ENCODE data around the gene UNC5C. TPM values are rescaled to one million over a fixed set of nuclear protein-coding genes. Genes with fewer than 3 reads are reported as not detected.

The UNC5C gene
- total RNA-seq, 1 experiment from 2014 or later, result 1.0 TPM

DNA sequence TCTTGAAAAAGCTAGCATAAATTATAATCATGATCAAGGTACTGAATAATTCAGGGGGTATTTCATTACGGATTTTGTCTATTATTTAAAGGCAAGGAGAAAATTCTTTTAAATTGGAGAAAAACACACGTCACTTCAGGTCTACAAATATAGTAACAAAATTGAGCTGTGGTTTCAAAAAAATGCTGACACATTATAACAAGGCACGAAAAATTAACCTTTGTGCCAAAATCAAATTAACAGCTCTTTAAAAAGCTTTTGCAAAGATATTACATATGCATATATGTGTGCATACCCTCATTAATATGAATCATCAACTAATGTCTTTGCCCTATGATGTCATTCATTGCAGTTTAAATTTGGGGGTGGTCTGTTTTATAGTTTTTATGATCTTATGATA, 44.3 kb downstream of the UNC5C start:
- Mint-ChIP-seq H3K36me3 (no peaks in the 10 kb centered on the region), H3K27ac (no peak overlapping the region), H3K9me3 (no peaks in the 10 kb centered on the region), H3K27me3 (ENCODE audit: low read depth) (no peaks in the 10 kb centered on the region; the same call in 1 of the 2 replicates), H3K4me3 (no peak overlapping the region), H3K4me1 (no peaks in the 10 kb centered on the region)
- POLR2A ChIA-PET, result no interaction called here
- no peak for TF ChIP-seq FOXJ3 (CRISPR knock-in tag; IDR thresholded peaks at IDR 0.05; ENCODE audit: borderline replicate concordance)
- TF ChIP-seq NR2C2 (CRISPR knock-in tag; IDR thresholded peaks at IDR 0.05), result no peak
- no peak for TF ChIP-seq TEAD1 (CRISPR knock-in tag; IDR thresholded peaks at IDR 0.05)
- DNase-seq (ENCODE audit: low spot score) (no peak), ATAC-seq (no peak)
- CTCF ChIA-PET, result no interaction called here

DNA sequence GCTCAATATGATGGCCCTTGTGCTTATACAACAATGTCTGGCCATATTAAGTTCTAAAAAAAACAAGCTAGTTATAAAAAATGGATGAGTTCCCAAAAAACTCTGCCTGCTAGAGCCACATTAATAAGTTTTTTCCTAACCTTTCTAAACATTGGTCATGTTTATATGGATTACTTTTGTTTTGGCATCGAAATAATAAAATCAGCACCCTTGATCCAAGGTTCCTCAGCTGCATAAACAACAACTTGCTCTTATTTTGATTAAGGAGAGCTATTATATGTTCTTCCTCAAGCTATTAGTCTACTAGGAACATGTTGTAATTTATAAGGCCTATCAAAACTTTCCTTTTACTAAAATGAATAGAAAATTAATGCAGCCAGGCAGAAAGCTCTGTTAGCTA, 48.4 kb downstream of the UNC5C start:
- Mint-ChIP-seq H3K27me3 (ENCODE audit: low read depth) (no peaks in the 10 kb centered on the region; the same call in 1 of the 2 replicates), H3K4me3 (no peak overlapping the region), H3K4me1 (no peaks in the 10 kb centered on the region), H3K36me3 (no peaks in the 10 kb centered on the region), H3K9me3 (peaks cover 4% of the 10 kb centered on the region), H3K27ac (no peak overlapping the region)
- DNase-seq (ENCODE audit: low spot score) (no peak), ATAC-seq (no peak)
- POLR2A ChIA-PET, result no interaction called here
- CTCF ChIA-PET, result no interaction called here
- TF ChIP-seq FOXP1 (CRISPR knock-in tag; IDR thresholded peaks at IDR 0.05; ENCODE audit: borderline replicate concordance) (no peak), ZNF138 (CRISPR knock-in tag; conservative IDR thresholded peaks at IDR 0.05) (no peak), CREM (CRISPR knock-in tag; IDR thresholded peaks at IDR 0.05) (no peak), GTF2I (CRISPR knock-in tag; conservative IDR thresholded peaks at IDR 0.05) (no peak), ZNF263 (CRISPR knock-in tag; IDR thresholded peaks at IDR 0.05; ENCODE audit: low read depth) (no peak), GABPB1 (CRISPR knock-in tag; IDR thresholded peaks at IDR 0.05) (no peak), ATF1 (CRISPR knock-in tag; IDR thresholded peaks at IDR 0.05) (no peak), ZNF317 (CRISPR knock-in tag; IDR thresholded peaks at IDR 0.05; ENCODE audit: borderline replicate concordance, low read depth) (no peak), NFATC4 (CRISPR knock-in tag; IDR thresholded peaks at IDR 0.05) (no peak), ZNF121 (CRISPR knock-in tag; IDR thresholded peaks at IDR 0.05) (no peak)
- TF ChIP-seq, protein P1, sequence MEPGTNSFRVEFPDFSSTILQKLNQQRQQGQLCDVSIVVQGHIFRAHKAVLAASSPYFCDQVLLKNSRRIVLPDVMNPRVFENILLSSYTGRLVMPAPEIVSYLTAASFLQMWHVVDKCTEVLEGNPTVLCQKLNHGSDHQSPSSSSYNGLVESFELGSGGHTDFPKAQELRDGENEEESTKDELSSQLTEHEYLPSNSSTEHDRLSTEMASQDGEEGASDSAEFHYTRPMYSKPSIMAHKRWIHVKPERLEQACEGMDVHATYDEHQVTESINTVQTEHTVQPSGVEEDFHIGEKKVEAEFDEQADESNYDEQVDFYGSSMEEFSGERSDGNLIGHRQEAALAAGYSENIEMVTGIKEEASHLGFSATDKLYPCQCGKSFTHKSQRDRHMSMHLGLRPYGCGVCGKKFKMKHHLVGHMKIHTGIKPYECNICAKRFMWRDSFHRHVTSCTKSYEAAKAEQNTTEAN (CRISPR knock-in tag; IDR thresholded peaks at IDR 0.05), result no peak
- TF ChIP-seq, protein P2, sequence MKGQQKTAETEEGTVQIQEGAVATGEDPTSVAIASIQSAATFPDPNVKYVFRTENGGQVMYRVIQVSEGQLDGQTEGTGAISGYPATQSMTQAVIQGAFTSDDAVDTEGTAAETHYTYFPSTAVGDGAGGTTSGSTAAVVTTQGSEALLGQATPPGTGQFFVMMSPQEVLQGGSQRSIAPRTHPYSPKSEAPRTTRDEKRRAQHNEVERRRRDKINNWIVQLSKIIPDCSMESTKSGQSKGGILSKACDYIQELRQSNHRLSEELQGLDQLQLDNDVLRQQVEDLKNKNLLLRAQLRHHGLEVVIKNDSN (CRISPR knock-in tag; IDR thresholded peaks at IDR 0.05), result no peak
- TF ChIP-seq, protein P3, sequence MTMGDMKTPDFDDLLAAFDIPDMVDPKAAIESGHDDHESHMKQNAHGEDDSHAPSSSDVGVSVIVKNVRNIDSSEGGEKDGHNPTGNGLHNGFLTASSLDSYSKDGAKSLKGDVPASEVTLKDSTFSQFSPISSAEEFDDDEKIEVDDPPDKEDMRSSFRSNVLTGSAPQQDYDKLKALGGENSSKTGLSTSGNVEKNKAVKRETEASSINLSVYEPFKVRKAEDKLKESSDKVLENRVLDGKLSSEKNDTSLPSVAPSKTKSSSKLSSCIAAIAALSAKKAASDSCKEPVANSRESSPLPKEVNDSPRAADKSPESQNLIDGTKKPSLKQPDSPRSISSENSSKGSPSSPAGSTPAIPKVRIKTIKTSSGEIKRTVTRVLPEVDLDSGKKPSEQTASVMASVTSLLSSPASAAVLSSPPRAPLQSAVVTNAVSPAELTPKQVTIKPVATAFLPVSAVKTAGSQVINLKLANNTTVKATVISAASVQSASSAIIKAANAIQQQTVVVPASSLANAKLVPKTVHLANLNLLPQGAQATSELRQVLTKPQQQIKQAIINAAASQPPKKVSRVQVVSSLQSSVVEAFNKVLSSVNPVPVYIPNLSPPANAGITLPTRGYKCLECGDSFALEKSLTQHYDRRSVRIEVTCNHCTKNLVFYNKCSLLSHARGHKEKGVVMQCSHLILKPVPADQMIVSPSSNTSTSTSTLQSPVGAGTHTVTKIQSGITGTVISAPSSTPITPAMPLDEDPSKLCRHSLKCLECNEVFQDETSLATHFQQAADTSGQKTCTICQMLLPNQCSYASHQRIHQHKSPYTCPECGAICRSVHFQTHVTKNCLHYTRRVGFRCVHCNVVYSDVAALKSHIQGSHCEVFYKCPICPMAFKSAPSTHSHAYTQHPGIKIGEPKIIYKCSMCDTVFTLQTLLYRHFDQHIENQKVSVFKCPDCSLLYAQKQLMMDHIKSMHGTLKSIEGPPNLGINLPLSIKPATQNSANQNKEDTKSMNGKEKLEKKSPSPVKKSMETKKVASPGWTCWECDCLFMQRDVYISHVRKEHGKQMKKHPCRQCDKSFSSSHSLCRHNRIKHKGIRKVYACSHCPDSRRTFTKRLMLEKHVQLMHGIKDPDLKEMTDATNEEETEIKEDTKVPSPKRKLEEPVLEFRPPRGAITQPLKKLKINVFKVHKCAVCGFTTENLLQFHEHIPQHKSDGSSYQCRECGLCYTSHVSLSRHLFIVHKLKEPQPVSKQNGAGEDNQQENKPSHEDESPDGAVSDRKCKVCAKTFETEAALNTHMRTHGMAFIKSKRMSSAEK (CRISPR knock-in tag; IDR thresholded peaks at IDR 0.05; ENCODE audit: borderline replicate concordance), result no peak

DNA sequence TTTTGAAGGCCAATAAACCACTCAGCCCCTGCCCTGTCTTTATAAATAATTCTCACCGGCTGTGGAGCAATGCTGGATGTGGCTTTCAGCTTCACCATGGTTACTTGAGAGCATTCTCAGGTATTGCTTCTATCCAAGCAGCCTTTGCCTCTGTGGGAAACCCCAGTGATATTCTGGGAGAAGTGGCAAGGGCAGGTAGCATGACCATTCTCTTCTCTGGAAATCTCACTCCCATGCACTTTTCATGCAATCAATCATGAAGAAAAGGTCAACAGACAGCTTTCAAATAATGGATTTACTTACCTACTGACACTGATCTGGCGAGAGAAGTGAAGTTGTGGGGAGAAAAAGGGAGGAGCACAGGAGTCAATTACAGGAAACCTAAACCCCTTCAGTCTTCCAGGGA, 49.5 kb downstream of the UNC5C start:
- no peaks in the 10 kb centered on the region for H3K4me1 Mint-ChIP-seq
- no peak overlapping the region for H3K27ac Mint-ChIP-seq
- H3K36me3 Mint-ChIP-seq, result no peaks in the 10 kb centered on the region
- no peaks in the 10 kb centered on the region; the same call in 1 of the 2 replicates for H3K27me3 Mint-ChIP-seq (ENCODE audit: low read depth)
- H3K9me3 Mint-ChIP-seq, result peaks cover 4% of the 10 kb centered on the region
- ATAC-seq, result no peak
- DNase-seq (ENCODE audit: low spot score), result no peak
- TF ChIP-seq, protein P4, sequence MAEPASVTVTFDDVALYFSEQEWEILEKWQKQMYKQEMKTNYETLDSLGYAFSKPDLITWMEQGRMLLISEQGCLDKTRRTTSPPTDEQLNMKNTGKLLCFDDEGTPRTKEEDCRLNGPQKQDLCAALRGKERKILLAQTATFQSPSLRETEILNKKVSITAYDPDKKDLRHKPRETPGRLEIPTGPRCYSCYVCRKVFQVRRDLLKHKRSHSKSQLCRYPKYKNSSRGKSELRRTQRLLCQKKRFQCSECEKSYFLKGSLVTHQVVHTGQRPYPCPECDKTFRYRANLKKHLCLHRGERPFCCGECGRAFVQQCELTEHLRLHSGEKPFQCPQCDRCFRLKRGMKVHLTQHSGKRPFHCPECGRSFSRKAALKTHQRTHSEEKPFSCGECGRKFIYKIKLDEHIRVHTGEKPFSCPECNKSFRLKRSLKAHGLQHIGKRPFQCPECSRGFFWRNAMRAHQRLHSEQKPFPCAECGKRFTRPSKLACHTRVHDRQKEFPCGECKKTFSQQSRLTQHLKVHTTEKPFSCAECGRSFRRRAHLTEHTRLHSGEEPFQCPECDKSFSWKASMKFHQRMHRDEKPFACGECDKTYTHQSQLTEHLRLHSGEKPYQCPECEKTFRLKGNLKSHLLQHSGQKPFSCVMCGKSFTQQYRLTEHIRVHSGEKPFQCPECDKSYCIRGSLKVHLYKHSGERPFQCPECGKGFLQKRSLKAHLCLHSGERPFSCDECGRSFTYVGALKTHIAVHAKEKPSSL (CRISPR knock-in tag; conservative IDR thresholded peaks at IDR 0.05), result no peak
- POLR2A ChIA-PET, result no interaction called here
- CTCF ChIA-PET, result no interaction called here
- H3K4me3 Mint-ChIP-seq, result no peak overlapping the region
